Measurements from ENCODE around the gene SPIN2A.
"Not testable (repeated sequence)": the region's sequence is repeated elsewhere in the genome, so short reads cannot be mapped to it uniquely, and the experiment has no call there.

The SPIN2A gene

DNA sequence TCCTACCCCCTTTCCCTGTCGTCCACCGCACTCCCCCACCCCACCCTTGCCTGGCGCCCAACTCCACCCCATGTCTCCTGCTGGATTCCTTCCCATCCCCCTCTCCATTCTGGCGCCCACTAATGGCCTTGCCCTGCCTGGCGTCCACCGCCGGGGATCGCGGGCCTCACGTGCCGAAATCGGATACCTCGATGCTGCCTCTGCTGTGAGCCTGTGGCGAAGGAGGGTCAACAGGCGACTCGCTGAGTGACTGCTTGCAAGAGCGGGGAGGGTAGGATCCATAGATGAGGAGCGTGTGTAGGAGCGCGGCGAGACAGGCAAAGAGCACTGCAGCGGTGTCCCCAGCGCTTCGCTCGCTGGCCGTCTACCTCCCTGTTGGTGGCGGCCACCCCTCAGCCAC, at the start of gene SPIN2A:
Gene SPIN2A (minus strand): TSS at position 325 of the 400 bp plus-strand sequence. CDS start 800 bp downstream, outside the sequence.
- H3K4me1 ChIP-seq (ENCODE audit: control insufficient read depth, insufficient read depth, low read length); H3K36me3 ChIP-seq (ENCODE audit: control insufficient read depth, insufficient read depth, low read length); H3K27me3 ChIP-seq (ENCODE audit: control insufficient read depth, insufficient read depth, low read length); H3K9me3 ChIP-seq (ENCODE audit: control insufficient read depth, insufficient read depth, low read length); H3K9ac ChIP-seq (ENCODE audit: low read depth, low read length): not testable (repeated sequence)
- peak within 1 kb of the TSS; percentile 60 for H3K4me3 ChIP-seq (ENCODE audit: low read depth, low read length)

DNA sequence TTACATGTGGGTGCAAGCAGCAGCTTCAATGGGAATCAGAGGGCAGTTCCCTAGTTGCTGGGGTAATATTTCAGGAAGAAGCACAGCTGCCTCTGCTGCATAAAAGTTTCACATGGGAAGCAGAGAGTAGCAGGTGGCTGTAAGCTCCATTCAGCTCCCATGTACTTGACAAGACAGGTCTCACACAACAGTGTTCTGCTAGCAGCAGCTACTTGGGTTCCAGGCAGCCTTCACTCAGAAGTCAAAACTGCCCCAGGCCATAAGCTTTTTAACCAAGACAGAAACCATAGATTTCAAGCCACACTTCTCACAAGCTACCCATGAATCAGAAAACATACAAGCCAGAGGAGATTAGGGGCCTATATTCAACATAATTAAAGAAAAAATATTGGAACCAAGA, 41.4 kb upstream of the SPIN2A start:
- Histone ChIP-seq H3K9me3 (ENCODE audit: control insufficient read depth, insufficient read depth, low read length) (no peaks in the 10 kb centered on the region), H3K36me3 (ENCODE audit: control insufficient read depth, insufficient read depth, low read length) (no peaks in the 10 kb centered on the region), H3K4me1 (ENCODE audit: control insufficient read depth, insufficient read depth, low read length) (peaks cover 8% of the 10 kb centered on the region), H3K4me3 (ENCODE audit: low read depth, low read length) (no peak overlapping the region), H3K9ac (ENCODE audit: low read depth, low read length) (no peak overlapping the region), H3K27me3 (ENCODE audit: control insufficient read depth, insufficient read depth, low read length) (no peaks in the 10 kb centered on the region)

DNA sequence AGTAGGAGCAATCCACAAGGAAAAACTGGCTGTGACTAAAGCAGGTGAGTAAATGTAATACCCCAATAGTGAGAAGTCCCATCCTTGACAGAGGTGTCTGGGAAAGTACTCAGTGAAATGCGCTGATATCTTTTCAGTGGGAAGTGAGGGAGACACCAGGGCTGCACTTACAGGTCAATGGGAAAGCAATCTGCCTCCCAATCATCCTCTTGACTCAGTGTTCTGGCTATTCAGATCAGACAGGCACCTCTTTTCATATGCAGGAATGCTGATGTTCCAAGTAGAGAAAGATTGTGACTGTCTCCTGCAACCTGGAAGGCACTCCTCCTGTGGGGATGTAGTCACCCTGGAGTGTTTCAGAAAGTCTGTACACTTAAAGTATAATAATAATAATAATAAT, 39.9 kb upstream of the SPIN2A start:
- H3K27me3 ChIP-seq (ENCODE audit: control insufficient read depth, insufficient read depth, low read length): no peaks in the 10 kb centered on the region
- H3K36me3 ChIP-seq (ENCODE audit: control insufficient read depth, insufficient read depth, low read length): no peaks in the 10 kb centered on the region
- no peak overlapping the region for H3K9ac ChIP-seq (ENCODE audit: low read depth, low read length)
- no peak overlapping the region for H3K4me3 ChIP-seq (ENCODE audit: low read depth, low read length)
- peaks cover 8% of the 10 kb centered on the region for H3K4me1 ChIP-seq (ENCODE audit: control insufficient read depth, insufficient read depth, low read length)
- H3K9me3 ChIP-seq (ENCODE audit: control insufficient read depth, insufficient read depth, low read length): no peaks in the 10 kb centered on the region

DNA sequence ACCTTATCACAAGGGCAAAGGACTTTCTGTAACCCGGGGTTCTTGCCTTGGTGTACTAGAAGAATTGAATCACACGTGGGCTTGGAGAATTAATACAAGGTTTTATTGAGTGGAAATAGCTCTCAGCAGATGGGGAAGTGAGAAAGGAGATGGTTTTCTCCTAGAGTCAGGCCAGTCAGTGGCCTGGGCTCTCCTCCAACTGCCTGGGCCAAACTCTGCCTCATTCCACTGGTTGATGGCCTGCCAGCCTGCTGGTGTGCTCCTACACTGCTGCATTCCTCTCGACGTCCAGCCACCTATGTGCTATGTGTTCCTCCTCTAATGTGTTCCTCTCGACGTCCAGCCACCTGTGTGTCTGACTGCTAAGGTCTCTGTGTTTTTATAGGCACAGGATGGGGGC, 35.3 kb upstream of the SPIN2A start:
- no peak overlapping the region for H3K9ac ChIP-seq (ENCODE audit: low read depth, low read length)
- no peak overlapping the region for H3K4me3 ChIP-seq (ENCODE audit: low read depth, low read length)
- H3K4me1 ChIP-seq (ENCODE audit: control insufficient read depth, insufficient read depth, low read length): peaks cover 6% of the 10 kb centered on the region
- no peaks in the 10 kb centered on the region for H3K36me3 ChIP-seq (ENCODE audit: control insufficient read depth, insufficient read depth, low read length)
- H3K9me3 ChIP-seq (ENCODE audit: control insufficient read depth, insufficient read depth, low read length): no peaks in the 10 kb centered on the region
- H3K27me3 ChIP-seq (ENCODE audit: control insufficient read depth, insufficient read depth, low read length): no peaks in the 10 kb centered on the region

DNA sequence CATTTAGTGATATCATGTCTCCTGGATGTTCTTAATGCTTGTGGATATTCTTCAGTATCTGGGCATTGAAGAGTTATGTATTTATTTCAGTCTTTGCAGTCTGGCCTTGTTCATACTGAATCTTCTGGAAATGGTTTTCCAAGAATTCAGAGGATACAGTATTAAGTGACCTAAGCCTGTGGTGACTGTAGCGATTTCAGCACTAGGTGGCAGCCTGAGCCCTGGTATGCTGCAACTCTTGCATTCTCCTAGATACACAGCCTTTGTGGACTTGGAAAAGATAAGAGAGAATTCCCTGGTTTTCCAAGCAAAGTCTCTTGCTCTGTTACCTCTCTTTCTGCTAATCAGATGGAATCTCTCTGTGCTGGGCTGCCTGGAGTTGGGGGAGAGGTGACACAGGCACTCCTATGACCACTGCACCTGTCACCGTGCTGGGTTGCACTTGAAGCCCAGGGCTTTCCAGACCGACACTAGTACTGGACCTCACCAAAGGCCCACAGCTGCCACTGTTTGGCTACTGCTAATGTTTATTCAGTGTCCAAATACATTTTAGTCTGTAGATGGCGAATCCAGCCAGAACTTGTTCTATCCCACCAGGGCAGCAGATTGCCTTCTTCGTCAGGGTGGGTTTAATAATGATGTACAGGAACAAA, 19.3 kb upstream of the SPIN2A start:
- no peak overlapping the region for H3K9ac ChIP-seq (ENCODE audit: low read depth, low read length)
- no peak overlapping the region for H3K4me3 ChIP-seq (ENCODE audit: low read depth, low read length)
- H3K4me1 ChIP-seq (ENCODE audit: control insufficient read depth, insufficient read depth, low read length): no peaks in the 10 kb centered on the region
- H3K27me3 ChIP-seq (ENCODE audit: control insufficient read depth, insufficient read depth, low read length): no peaks in the 10 kb centered on the region
- no peaks in the 10 kb centered on the region for H3K9me3 ChIP-seq (ENCODE audit: control insufficient read depth, insufficient read depth, low read length)
- H3K36me3 ChIP-seq (ENCODE audit: control insufficient read depth, insufficient read depth, low read length): no peaks in the 10 kb centered on the region

DNA sequence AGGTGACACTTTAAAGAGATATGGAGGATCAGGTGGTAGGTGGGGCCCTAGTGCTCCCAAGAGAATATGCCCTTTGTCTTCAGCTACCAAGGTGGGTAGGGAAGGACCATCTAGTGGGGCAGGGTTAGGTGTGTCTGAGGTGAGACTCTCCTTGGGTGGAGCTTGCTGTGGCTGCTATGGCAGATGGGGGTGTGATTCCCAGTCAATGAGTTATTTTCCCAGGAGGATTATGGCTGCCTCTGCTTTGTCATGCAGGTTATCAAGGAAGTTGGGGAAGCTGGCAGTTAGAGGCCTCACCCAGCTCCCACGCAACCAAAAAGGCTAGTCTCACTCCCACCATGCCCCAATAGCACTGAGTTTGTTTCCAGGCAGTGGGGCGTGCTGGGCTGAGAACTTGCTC, 18.0 kb upstream of the SPIN2A start:
- Histone ChIP-seq H3K4me1 (ENCODE audit: control insufficient read depth, insufficient read depth, low read length) (no peaks in the 10 kb centered on the region), H3K4me3 (ENCODE audit: low read depth, low read length) (no peak overlapping the region), H3K36me3 (ENCODE audit: control insufficient read depth, insufficient read depth, low read length) (no peaks in the 10 kb centered on the region), H3K27me3 (ENCODE audit: control insufficient read depth, insufficient read depth, low read length) (no peaks in the 10 kb centered on the region), H3K9me3 (ENCODE audit: control insufficient read depth, insufficient read depth, low read length) (no peaks in the 10 kb centered on the region), H3K9ac (ENCODE audit: low read depth, low read length) (no peak overlapping the region)

DNA sequence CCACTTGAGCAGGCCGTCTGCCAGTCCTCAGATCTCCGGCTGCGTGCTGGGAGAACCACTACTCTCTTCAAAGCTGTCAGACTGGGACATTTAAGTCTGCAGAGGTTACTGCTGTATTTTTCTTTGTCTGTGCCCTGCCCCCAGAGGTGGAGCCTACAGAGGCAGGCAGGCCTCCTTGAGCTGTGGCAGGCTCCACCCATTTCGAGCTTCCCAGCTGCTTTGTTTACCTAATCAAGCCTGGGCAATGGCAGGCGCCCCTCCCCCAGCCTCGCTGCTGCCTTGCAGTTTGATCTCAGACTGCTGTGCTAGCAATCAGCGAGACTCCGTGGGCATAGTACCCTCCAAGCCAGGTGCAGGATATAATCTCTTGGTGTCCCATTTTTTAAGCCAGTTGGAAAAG, 15.0 kb upstream of the SPIN2A start:
- not testable (repeated sequence) for H3K27me3 ChIP-seq (ENCODE audit: control insufficient read depth, insufficient read depth, low read length); H3K4me1 ChIP-seq (ENCODE audit: control insufficient read depth, insufficient read depth, low read length); H3K36me3 ChIP-seq (ENCODE audit: control insufficient read depth, insufficient read depth, low read length); H3K4me3 ChIP-seq (ENCODE audit: low read depth, low read length); H3K9me3 ChIP-seq (ENCODE audit: control insufficient read depth, insufficient read depth, low read length); H3K9ac ChIP-seq (ENCODE audit: low read depth, low read length)

DNA sequence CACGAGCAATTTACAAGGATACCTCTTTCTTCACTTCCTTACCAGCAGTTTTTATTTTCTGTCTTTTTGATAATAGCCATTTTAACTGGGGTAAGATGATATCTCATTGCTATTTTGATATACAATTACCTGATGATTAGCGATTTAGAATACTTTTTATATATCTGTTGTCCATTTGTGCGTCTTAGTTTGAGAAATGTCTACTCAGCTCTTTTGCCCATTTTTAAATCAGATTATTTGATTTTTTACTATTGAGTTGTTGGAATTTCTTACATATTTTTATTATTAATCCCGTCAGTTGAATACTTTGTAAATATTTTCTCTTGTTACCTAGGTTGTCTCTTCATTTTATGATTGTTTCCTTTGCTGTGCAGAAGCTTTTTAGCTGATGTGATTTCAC, 1.5 kb upstream of the SPIN2A start:
- no peaks in the 10 kb centered on the region for H3K9me3 ChIP-seq (ENCODE audit: control insufficient read depth, insufficient read depth, low read length)
- H3K4me1 ChIP-seq (ENCODE audit: control insufficient read depth, insufficient read depth, low read length): no peaks in the 10 kb centered on the region
- H3K9ac ChIP-seq (ENCODE audit: low read depth, low read length): no peak overlapping the region

DNA sequence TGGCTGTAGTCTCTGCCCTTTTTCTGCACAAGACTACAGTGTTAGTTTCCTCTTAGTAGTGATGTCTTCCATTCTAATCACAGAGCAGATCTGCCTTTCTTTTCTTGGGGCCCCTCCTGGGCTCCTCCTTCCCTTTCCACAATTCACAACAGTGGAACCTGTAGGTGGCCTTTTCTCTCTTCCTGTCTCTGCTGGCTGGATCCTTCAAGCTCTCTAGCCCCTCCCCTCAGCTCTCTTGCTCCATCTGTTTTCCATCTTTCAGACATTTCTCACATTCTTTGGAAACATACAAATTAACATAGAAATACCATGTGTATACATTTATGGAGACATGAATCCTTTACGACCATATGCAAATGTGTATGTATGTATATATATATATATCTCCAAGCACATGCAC, 304 bp upstream of the SPIN2A start:
- Histone ChIP-seq H3K4me3 (ENCODE audit: low read depth, low read length) (peak overlapping the region; percentile 60), H3K9ac (ENCODE audit: low read depth, low read length) (no peak overlapping the region), H3K27me3 (ENCODE audit: control insufficient read depth, insufficient read depth, low read length) (no peaks in the 10 kb centered on the region)

More for the DNA sequence above, 1.5 kb upstream of the SPIN2A start:
- peaks cover 3% of the 10 kb centered on the region for H3K36me3 ChIP-seq (ENCODE audit: control insufficient read depth, insufficient read depth, low read length)
- no peaks in the 10 kb centered on the region for H3K27me3 ChIP-seq (ENCODE audit: control insufficient read depth, insufficient read depth, low read length)
- no peak overlapping the region for H3K4me3 ChIP-seq (ENCODE audit: low read depth, low read length)

DNA sequence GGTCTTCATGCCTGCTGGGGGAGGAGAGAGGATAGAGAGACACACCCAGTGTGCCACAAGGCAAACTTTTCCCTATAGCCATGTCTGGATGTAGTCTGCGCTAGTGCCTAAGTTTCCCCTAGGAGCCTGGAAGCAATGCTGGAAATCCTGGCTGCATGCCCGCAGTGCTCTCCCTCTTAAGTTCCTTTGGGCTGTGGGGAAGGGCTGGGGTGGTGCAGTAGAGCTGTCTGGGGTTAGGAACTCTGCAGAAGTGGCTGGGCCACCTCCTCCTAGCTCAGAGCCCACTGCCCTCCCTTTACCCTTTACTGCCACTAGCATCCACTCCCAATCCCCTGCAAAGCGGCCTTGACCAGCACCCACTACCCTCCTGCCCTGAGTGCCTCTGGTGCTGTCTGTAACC, 608 bp downstream of the SPIN2A start:
- H3K36me3 ChIP-seq (ENCODE audit: control insufficient read depth, insufficient read depth, low read length); H3K27me3 ChIP-seq (ENCODE audit: control insufficient read depth, insufficient read depth, low read length); H3K9me3 ChIP-seq (ENCODE audit: control insufficient read depth, insufficient read depth, low read length); H3K9ac ChIP-seq (ENCODE audit: low read depth, low read length); H3K4me1 ChIP-seq (ENCODE audit: control insufficient read depth, insufficient read depth, low read length): not testable (repeated sequence)
- H3K4me3 ChIP-seq (ENCODE audit: low read depth, low read length): peak overlapping the region; percentile 60

More for the DNA sequence above, 304 bp upstream of the SPIN2A start:
- Histone ChIP-seq H3K4me1 (ENCODE audit: control insufficient read depth, insufficient read depth, low read length) (no peaks in the 10 kb centered on the region), H3K9me3 (ENCODE audit: control insufficient read depth, insufficient read depth, low read length) (no peaks in the 10 kb centered on the region), H3K36me3 (ENCODE audit: control insufficient read depth, insufficient read depth, low read length) (peaks cover 3% of the 10 kb centered on the region)

DNA sequence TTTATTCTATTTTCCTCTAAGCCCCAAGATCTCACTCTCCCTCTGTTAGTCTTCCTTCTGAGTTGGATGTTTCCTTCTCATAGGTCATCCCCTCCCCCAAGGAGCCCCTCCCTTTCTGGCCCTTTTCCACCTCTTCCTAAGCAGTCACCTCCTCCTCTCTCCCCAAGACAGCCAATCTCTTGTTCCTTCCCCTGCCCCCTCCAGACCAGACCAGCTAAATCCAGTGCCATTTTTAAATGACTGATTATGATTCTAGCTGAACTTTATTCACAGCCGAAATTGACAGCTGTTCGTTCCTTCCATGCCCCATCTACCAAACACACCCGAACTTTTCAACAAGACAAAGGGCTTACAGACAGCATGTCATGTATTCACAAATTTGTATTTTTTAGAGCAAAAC, 1.9 kb downstream of the SPIN2A start:
- Histone ChIP-seq H3K9ac (ENCODE audit: low read depth, low read length) (no peak overlapping the region), H3K4me1 (ENCODE audit: control insufficient read depth, insufficient read depth, low read length) (no peaks in the 10 kb centered on the region), H3K27me3 (ENCODE audit: control insufficient read depth, insufficient read depth, low read length) (no peaks in the 10 kb centered on the region), H3K9me3 (ENCODE audit: control insufficient read depth, insufficient read depth, low read length) (no peaks in the 10 kb centered on the region), H3K4me3 (ENCODE audit: low read depth, low read length) (no peak overlapping the region), H3K36me3 (ENCODE audit: control insufficient read depth, insufficient read depth, low read length) (peaks cover 3% of the 10 kb centered on the region)

DNA sequence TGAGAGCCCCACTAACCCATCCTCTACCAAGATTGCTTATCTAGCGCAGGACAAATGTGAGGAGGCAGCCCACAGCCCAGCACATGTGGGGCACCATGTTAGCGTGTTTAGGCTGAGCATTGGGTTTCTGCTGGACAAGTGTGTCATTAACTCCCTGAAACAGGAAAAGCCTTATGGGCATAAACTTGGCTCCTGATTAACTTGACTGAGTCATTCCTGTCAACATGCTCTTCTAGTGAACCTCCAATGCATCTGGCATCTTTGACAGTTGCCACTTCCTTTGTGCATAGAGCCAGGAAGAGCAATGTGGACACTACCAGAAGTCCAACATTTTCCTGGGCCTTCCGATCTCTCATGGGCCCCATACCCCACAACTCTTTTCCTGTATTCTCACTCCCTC, 2.5 kb downstream of the SPIN2A start:
- Histone ChIP-seq H3K9ac (ENCODE audit: low read depth, low read length) (no peak overlapping the region), H3K4me3 (ENCODE audit: low read depth, low read length) (no peak overlapping the region)

More for the DNA sequence above, 2.5 kb downstream of the SPIN2A start:
- Histone ChIP-seq H3K4me1 (ENCODE audit: control insufficient read depth, insufficient read depth, low read length) (no peaks in the 10 kb centered on the region), H3K9me3 (ENCODE audit: control insufficient read depth, insufficient read depth, low read length) (no peaks in the 10 kb centered on the region), H3K36me3 (ENCODE audit: control insufficient read depth, insufficient read depth, low read length) (peaks cover 3% of the 10 kb centered on the region), H3K27me3 (ENCODE audit: control insufficient read depth, insufficient read depth, low read length) (no peaks in the 10 kb centered on the region)

Measured in iPS-15b (cell line).